Type B pancreatic cell (in vitro differentiated cells): ENCODE results near the gene KRT38. TPM values are rescaled to one million over a fixed set of nuclear protein-coding genes. Genes with fewer than 3 reads are reported as not detected.

ENCODE experiments used
- DNase-seq: peaks from one replicate; pipeline ENCODE4 v3.0.0; 2021; ENCODE audit warnings: mixed read lengths; ENCODE audit not compliant: unreplicated experiment; ENCODE audit errors: extremely low spot score
- H3K27ac Mint-ChIP-seq: 2 replicates; pipeline ENCODE4 v1.8.0; 2021; ENCODE audit warnings: mild to moderate bottlenecking, mixed read lengths
- H3K27me3 Mint-ChIP-seq: 2 replicates; pipeline ENCODE4 v1.8.0; 2021; ENCODE audit warnings: mixed read lengths
- H3K36me3 Mint-ChIP-seq: 2 replicates; pipeline ENCODE4 v1.8.0; 2021; ENCODE audit warnings: mixed read lengths
- H3K4me1 Mint-ChIP-seq: one replicate; pipeline ENCODE4 v1.8.0; 2021; ENCODE audit warnings: mixed read lengths; ENCODE audit not compliant: unreplicated experiment
- H3K4me3 Mint-ChIP-seq: 2 replicates; pipeline ENCODE4 v1.8.0; 2021; ENCODE audit warnings: mild to moderate bottlenecking, mixed read lengths
- H3K9me3 Mint-ChIP-seq: 2 replicates; pipeline ENCODE4 v1.8.0; 2021; ENCODE audit warnings: mixed read lengths
- long read RNA-seq: library from polyadenylated mRNA; unstranded; transcript quantifications from one replicate; pipeline ENCODE4 v2.0.0, GENCODE V29; 2020
- total RNA-seq: library from RNA; stranded (reverse); gene quantifications from 2 replicates; pipeline ENCODE4 v1.2.1, GENCODE V29; 2021; ENCODE audit warnings: low replicate concordance
- TF ChIP-seq, protein P1 (sequence below): fragments of 200-600 bp; sonication (generic); conservative IDR thresholded peaks from 2 replicates; pipeline ENCODE4 v1.5.0; 2021; ENCODE audit warnings: antibody characterized with exemption, mild to moderate bottlenecking

Gene KRT38
- not detected in 2 replicates for total RNA-seq
- long read RNA-seq: 0 reads

DNA sequence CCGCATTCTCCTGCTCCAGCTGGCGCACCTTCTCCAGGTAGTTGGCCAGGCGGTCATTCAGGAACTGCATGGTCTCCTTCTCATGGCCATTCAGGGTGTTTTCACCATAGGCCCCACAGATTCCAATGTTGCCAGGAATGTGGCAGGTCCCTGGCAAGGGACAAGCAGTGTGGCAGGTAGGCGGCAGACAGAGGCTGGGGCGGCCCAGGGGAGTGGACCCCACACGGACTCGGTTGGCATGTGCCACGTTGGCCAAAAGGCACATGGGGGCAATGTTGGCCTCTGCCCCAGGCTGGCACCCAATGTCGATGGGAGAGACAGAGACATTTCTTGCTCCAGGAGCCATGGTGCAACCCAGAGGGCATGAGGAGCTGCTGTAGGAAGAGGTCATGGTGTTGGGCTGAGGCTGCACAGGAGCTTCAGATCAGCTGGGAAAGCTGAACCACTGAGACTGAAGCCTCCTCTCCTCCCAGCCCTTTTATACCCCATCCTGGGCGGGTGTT, at the start of gene KRT38:
Gene KRT38 (minus strand): TSS at position 453 of the 503 bp plus-strand sequence. CDS start 62 bp downstream, at position 391.
- DNase-seq: no peak
- Mint-ChIP-seq H3K27ac (no peak within 1 kb of the TSS), H3K36me3 (no peaks in the 10 kb centered on the region), H3K4me3 (no peak within 1 kb of the TSS), H3K9me3 (no peaks in the 10 kb centered on the region), H3K27me3 (no peaks in the 10 kb centered on the region), H3K4me1 (no peaks in the 10 kb centered on the region)
- TF ChIP-seq, protein P1, sequence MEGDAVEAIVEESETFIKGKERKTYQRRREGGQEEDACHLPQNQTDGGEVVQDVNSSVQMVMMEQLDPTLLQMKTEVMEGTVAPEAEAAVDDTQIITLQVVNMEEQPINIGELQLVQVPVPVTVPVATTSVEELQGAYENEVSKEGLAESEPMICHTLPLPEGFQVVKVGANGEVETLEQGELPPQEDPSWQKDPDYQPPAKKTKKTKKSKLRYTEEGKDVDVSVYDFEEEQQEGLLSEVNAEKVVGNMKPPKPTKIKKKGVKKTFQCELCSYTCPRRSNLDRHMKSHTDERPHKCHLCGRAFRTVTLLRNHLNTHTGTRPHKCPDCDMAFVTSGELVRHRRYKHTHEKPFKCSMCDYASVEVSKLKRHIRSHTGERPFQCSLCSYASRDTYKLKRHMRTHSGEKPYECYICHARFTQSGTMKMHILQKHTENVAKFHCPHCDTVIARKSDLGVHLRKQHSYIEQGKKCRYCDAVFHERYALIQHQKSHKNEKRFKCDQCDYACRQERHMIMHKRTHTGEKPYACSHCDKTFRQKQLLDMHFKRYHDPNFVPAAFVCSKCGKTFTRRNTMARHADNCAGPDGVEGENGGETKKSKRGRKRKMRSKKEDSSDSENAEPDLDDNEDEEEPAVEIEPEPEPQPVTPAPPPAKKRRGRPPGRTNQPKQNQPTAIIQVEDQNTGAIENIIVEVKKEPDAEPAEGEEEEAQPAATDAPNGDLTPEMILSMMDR: no peak

DNA sequence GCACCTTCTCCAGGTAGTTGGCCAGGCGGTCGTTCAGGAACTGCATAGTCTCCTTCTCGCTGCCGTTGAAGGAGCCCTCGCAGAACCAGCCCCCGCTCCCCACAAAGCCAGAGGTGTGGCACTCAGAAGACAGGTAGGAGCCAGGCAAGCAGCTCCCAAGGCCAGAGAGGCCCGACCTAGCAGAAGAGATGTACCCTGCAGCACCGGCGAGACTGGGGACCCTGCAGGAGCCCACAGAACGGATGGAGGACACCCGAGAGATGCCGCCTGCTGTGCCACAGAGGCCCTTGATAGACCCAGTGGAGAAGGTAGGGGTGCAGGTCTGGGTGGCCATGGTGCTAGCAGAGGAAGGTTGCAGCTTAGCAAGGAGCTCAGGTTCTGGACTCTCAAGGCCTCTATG, 48.7 kb upstream of the KRT38 start, which contains the start of gene KRT36:
Gene KRT36 (minus strand): TSS at position 380 of the 400 bp plus-strand sequence. CDS start 46 bp downstream, at position 334.
- H3K27ac Mint-ChIP-seq: no peak within 1 kb of the TSS

DNA sequence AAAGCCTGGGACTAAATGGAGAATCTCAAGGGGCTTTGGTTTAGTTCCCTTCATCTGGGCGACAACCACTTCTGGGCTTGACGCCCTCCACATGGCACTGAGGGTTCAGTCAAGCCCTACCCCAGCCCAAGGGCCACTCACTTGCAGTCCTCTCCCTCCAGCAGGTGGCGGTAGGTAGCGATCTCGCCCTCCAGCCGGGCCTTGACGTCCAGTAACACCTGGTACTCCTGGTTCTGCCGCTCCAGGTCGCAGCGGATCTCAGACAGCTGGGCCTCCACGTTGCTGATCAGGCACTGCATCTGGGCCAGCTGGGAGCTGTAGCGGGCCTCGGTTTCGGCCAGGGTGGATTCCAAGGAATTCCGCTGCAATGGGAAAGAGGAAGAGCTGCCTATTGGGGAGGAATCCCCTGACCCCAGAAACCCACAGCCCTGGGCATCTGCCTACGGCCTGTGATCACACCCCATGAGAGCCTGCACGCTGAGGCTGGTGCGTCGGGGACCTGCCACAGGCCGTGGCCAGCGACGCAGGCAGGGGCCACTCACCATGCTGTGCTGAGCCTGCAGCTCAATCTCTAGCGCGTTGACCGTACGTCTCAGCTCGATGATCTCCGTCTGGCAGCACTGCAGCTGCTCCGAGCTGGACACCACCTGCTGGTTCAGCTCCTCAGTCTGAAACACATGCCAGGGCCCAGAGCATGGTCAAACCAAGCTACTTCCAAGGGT, 46.2 kb upstream of the KRT38 start:
- no peak overlapping the region for H3K4me3 Mint-ChIP-seq
- no peak for DNase-seq
- no peaks in the 10 kb centered on the region for H3K36me3 Mint-ChIP-seq
- H3K9me3 Mint-ChIP-seq: no peaks in the 10 kb centered on the region
- TF ChIP-seq, protein P1: peak; percentile 52
- H3K4me1 Mint-ChIP-seq: peaks cover 9% of the 10 kb centered on the region
- no peak overlapping the region for H3K27ac Mint-ChIP-seq
- H3K27me3 Mint-ChIP-seq: no peaks in the 10 kb centered on the region

More for the DNA sequence above, 48.7 kb upstream of the KRT38 start, which contains the start of gene KRT36:
- Mint-ChIP-seq H3K9me3 (no peaks in the 10 kb centered on the region), H3K27me3 (no peaks in the 10 kb centered on the region), H3K4me1 (peaks cover 16% of the 10 kb centered on the region), H3K4me3 (no peak within 1 kb of the TSS), H3K36me3 (no peaks in the 10 kb centered on the region)
- TF ChIP-seq, protein P1: no peak
- no peak for DNase-seq

DNA sequence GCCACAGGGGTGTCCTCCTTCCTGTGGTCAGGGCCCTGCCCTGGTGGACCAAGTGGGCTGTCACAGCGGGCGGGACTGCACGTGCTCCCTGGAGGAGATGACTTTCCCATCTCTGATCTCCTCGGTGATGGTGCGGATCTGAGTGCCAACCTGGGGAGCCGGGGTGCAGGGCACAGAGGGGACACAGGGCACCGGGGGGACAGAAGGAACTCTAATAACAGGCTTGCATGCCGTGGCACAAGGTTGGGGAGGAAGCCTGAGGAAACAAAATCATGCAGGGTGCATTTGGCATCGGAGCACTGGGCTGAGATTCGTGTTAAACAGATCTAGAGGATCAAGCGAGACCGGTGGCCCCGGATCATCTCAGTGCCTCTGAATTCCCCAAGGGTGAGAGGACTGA, 45.5 kb upstream of the KRT38 start:
- no peaks in the 10 kb centered on the region for H3K27me3 Mint-ChIP-seq
- TF ChIP-seq, protein P1: no peak
- no peak overlapping the region for H3K4me3 Mint-ChIP-seq
- H3K9me3 Mint-ChIP-seq: no peaks in the 10 kb centered on the region
- no peaks in the 10 kb centered on the region for H3K36me3 Mint-ChIP-seq
- peaks cover 8% of the 10 kb centered on the region for H3K4me1 Mint-ChIP-seq
- no peak for DNase-seq
- no peak overlapping the region for H3K27ac Mint-ChIP-seq

DNA sequence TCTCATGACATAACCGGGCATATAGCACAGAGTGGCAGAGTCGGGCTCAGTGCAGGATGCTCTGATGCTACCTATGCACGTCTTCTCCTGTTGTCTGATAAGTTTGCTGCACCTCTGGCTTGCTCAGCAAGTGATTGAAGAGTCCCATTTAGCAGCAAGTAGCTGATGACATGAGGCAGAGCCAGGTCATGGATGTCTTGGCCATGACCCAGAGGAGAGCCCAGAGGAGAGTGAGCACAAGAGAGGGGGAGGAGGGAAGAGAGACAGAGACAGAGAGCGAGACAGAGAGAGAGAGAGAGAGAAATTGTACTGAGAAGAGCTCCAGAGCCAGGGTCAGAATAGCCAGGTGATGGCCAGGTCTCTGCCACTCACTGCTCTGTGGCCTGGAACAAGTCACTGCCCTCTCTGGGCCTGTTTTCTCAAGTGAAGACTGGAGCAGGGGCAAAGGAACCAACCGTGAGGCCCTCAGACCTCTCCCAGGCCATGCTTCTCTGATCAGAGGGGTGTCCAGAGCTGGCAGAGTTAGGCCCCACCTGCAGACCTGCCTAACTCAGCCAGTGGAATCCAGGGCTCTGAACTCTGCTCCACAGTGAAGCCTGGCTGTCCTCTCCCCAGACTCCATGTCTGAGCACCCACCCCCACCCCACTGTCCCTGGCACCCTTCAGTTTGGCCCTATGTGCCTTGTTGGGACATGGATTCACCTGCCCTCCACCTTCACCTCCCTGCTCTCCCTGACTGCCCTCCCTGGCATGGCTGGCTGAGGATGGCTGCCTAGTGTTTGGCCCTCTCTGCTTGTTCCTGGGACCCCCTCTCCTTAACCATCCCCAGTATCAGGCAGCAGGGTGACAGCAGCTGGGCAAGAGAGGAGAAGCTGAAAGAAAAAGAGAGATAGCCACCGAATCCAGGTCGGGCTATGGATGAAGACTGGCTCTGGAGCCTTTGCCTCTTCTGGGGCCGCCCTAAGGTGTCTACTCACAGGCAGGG, 44.4 kb upstream of the KRT38 start:
- no peak overlapping the region for H3K27ac Mint-ChIP-seq
- H3K36me3 Mint-ChIP-seq: no peaks in the 10 kb centered on the region
- DNase-seq: no peak
- no peak overlapping the region for H3K4me3 Mint-ChIP-seq
- H3K27me3 Mint-ChIP-seq: no peaks in the 10 kb centered on the region
- TF ChIP-seq, protein P1: no peak
- H3K4me1 Mint-ChIP-seq: peaks cover 8% of the 10 kb centered on the region
- no peaks in the 10 kb centered on the region for H3K9me3 Mint-ChIP-seq
